ENCODE data around the gene HTD2.

Gene HTD2

DNA sequence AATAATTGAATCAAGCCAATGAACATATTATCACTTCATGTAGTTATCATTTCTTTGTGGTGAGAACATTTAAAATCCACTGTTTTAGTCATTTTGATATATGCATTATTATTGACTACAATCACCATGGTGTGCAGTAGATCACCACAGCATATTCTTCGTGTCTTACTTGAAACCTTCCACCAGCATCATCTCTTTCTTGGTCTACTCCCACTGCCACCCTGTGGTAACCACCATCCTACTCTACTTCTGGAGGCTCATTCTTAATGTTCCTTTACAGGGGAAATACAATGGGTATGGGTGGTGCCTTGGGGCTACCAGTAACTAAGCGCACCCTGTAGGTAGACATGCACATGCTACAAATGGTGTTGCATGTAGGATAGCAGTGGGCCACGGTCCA, 51.8 kb downstream of the HTD2 start:
- H3F3A ChIP-seq (ENCODE audit: insufficient read depth, low read length) = no peaks in the 10 kb centered on the region
- H3K9ac ChIP-seq (ENCODE audit: low read length) = no peak overlapping the region
- no peaks in the 10 kb centered on the region for H3K4me1 ChIP-seq (ENCODE audit: low read length)
- peaks cover 4% of the 10 kb centered on the region; the same call in 1 of the 2 replicates for H3K79me2 ChIP-seq (ENCODE audit: low read length)
- H3K9me2 ChIP-seq (replicated peaks; ENCODE audit: insufficient read depth, low read length) = no peaks in the 10 kb centered on the region
- H3K9me3 ChIP-seq (replicated peaks; ENCODE audit: insufficient read depth, low read length) = no peaks in the 10 kb centered on the region
- no peaks in the 10 kb centered on the region for H3K36me3 ChIP-seq (replicated peaks; ENCODE audit: insufficient read depth, low read length)
- no peak overlapping the region for H2AFZ ChIP-seq (ENCODE audit: low read length)
- no peak overlapping the region for H3K27ac ChIP-seq (ENCODE audit: low read length)
- H4K20me1 ChIP-seq (ENCODE audit: insufficient read depth, low read length) = no peaks in the 10 kb centered on the region
- TF ChIP-seq EZH2 (optimal IDR thresholded peaks at IDR 0.05; ENCODE audit: low read depth, low read length) (no peak), EZH2phosphoT487 (IDR thresholded peaks at IDR 0.05; ENCODE audit: low read length) (no peak)
- TF ChIP-seq, protein P1, sequence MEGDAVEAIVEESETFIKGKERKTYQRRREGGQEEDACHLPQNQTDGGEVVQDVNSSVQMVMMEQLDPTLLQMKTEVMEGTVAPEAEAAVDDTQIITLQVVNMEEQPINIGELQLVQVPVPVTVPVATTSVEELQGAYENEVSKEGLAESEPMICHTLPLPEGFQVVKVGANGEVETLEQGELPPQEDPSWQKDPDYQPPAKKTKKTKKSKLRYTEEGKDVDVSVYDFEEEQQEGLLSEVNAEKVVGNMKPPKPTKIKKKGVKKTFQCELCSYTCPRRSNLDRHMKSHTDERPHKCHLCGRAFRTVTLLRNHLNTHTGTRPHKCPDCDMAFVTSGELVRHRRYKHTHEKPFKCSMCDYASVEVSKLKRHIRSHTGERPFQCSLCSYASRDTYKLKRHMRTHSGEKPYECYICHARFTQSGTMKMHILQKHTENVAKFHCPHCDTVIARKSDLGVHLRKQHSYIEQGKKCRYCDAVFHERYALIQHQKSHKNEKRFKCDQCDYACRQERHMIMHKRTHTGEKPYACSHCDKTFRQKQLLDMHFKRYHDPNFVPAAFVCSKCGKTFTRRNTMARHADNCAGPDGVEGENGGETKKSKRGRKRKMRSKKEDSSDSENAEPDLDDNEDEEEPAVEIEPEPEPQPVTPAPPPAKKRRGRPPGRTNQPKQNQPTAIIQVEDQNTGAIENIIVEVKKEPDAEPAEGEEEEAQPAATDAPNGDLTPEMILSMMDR (IDR thresholded peaks at IDR 0.05; ENCODE audit: low read length) = no peak
- no peak overlapping the region for H3K4me2 ChIP-seq (ENCODE audit: low read depth, low read length)
- H3K4me3 ChIP-seq (ENCODE audit: low read length) = no peak overlapping the region
- DNase-seq = no peak
- H3K27me3 ChIP-seq (replicated peaks; ENCODE audit: insufficient read depth, low read length) = no peaks in the 10 kb centered on the region

DNA sequence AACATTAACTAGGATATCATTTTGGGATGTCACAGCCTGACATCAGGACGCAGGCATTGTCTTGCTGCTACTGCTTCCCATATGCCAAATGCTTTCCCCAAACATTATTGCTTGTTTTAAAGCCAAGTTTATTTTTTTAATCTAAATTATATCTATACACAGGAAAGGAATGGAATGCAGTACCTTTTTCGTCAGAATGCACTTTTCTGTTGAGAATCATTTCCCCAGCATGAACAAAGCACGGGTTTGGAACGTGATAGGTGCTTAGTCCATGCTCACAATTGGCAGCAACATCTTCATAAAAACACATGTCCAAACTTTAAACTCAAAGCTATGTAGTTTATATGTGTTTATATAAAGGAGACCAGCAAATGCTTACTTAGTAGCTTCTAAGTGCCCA, 52.5 kb downstream of the HTD2 start:
- no peaks in the 10 kb centered on the region for H3F3A ChIP-seq (ENCODE audit: insufficient read depth, low read length)
- no peaks in the 10 kb centered on the region for H3K36me3 ChIP-seq (replicated peaks; ENCODE audit: insufficient read depth, low read length)
- no peaks in the 10 kb centered on the region for H3K27me3 ChIP-seq (replicated peaks; ENCODE audit: insufficient read depth, low read length)
- H3K9me2 ChIP-seq (replicated peaks; ENCODE audit: insufficient read depth, low read length) = no peaks in the 10 kb centered on the region
- H3K9me3 ChIP-seq (replicated peaks; ENCODE audit: insufficient read depth, low read length) = no peaks in the 10 kb centered on the region
- H4K20me1 ChIP-seq (ENCODE audit: insufficient read depth, low read length) = no peaks in the 10 kb centered on the region
- no peak overlapping the region for H3K4me2 ChIP-seq (ENCODE audit: low read depth, low read length)
- no peaks in the 10 kb centered on the region for H3K79me2 ChIP-seq (ENCODE audit: low read length)
- H3K27ac ChIP-seq (ENCODE audit: low read length) = no peak overlapping the region
- no peak overlapping the region for H3K4me3 ChIP-seq (ENCODE audit: low read length)
- TF ChIP-seq, protein P1 (IDR thresholded peaks at IDR 0.05; ENCODE audit: low read length) = no peak
- no peak for TF ChIP-seq EZH2 (optimal IDR thresholded peaks at IDR 0.05; ENCODE audit: low read depth, low read length)
- no peak for TF ChIP-seq EZH2phosphoT487 (IDR thresholded peaks at IDR 0.05; ENCODE audit: low read length)
- DNase-seq = no peak
- H3K9ac ChIP-seq (ENCODE audit: low read length) = no peak overlapping the region
- H3K4me1 ChIP-seq (ENCODE audit: low read length) = no peaks in the 10 kb centered on the region
- H2AFZ ChIP-seq (ENCODE audit: low read length) = no peak overlapping the region

DNA sequence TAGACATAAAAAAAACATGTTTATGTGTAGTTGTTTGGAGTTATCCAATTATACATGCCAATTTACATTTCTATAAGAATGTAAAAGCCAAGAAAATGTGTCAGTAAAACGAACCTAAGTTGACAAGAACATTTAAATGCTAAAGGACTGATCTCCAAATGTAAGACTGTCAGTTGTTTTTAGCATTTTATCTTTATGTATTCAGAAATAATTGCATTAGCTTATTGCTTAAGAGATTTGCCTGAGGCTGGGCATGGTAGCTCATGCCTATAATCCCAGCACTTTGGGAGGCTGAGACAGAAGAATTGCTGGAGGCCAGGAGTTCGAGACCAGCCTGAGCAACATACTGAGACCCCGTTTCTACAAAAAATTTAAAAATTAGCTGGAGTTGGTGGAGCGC, 53.3 kb downstream of the HTD2 start:
- no peaks in the 10 kb centered on the region for H3K36me3 ChIP-seq (replicated peaks; ENCODE audit: insufficient read depth, low read length)
- H3K9ac ChIP-seq (ENCODE audit: low read length) = no peak overlapping the region
- H2AFZ ChIP-seq (ENCODE audit: low read length) = no peak overlapping the region
- H3K9me2 ChIP-seq (replicated peaks; ENCODE audit: insufficient read depth, low read length) = no peaks in the 10 kb centered on the region
- no peak overlapping the region for H3K4me3 ChIP-seq (ENCODE audit: low read length)
- no peak overlapping the region for H3K4me2 ChIP-seq (ENCODE audit: low read depth, low read length)
- no peaks in the 10 kb centered on the region for H3K4me1 ChIP-seq (ENCODE audit: low read length)
- no peaks in the 10 kb centered on the region for H4K20me1 ChIP-seq (ENCODE audit: insufficient read depth, low read length)
- H3K9me3 ChIP-seq (replicated peaks; ENCODE audit: insufficient read depth, low read length) = no peaks in the 10 kb centered on the region
- TF ChIP-seq, protein P1 (IDR thresholded peaks at IDR 0.05; ENCODE audit: low read length) = no peak
- TF ChIP-seq EZH2phosphoT487 (IDR thresholded peaks at IDR 0.05; ENCODE audit: low read length) = no peak
- TF ChIP-seq EZH2 (optimal IDR thresholded peaks at IDR 0.05; ENCODE audit: low read depth, low read length) = no peak
- DNase-seq = no peak
- no peaks in the 10 kb centered on the region for H3K79me2 ChIP-seq (ENCODE audit: low read length)
- no peak overlapping the region for H3K27ac ChIP-seq (ENCODE audit: low read length)
- H3F3A ChIP-seq (ENCODE audit: insufficient read depth, low read length) = no peaks in the 10 kb centered on the region
- H3K27me3 ChIP-seq (replicated peaks; ENCODE audit: insufficient read depth, low read length) = no peaks in the 10 kb centered on the region
